ENCODE measurements around the gene LRP1B. TPM values are rescaled to one million over a fixed set of nuclear protein-coding genes. Genes with fewer than 3 reads are reported as not detected.
"Not testable (repeated sequence)": the region's sequence is repeated elsewhere in the genome, so short reads cannot be mapped to it uniquely, and the experiment has no call there.

Gene LRP1B
- total RNA-seq, 1 donor from 2014 or later = not detected

DNA sequence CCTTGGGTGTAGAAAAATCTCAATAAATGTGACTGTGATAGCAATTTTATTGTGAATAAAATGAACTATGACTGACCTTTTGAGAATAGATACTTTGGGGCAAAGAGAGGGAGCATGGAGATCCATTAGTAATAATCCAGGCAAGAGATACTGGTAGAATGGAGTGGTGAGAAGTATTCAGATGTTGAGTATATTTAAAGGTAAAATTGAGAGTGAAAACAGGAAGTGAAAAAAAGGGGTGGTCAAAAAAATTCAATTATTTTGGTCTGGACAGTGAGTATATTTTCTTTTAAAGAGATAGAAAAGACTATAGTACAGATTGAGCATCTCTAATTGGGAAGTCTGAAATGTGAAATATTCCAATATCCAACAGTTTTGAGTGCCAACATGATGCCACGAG is 1835.0 kb downstream of the LRP1B start:
- H3K36me3 Mint-ChIP-seq (ENCODE audit: low read depth) = no peaks in the 10 kb centered on the region
- ChIA-PET POLR2A (no interaction called here), CTCF (no interaction called here)
- no peak overlapping the region for H3K27ac Mint-ChIP-seq
- H3K9me3 Mint-ChIP-seq = peaks cover 5% of the 10 kb centered on the region
- no peak for ATAC-seq (ENCODE audit: low read depth)
- H3K4me1 Mint-ChIP-seq = no peaks in the 10 kb centered on the region
- TF ChIP-seq, protein P1, sequence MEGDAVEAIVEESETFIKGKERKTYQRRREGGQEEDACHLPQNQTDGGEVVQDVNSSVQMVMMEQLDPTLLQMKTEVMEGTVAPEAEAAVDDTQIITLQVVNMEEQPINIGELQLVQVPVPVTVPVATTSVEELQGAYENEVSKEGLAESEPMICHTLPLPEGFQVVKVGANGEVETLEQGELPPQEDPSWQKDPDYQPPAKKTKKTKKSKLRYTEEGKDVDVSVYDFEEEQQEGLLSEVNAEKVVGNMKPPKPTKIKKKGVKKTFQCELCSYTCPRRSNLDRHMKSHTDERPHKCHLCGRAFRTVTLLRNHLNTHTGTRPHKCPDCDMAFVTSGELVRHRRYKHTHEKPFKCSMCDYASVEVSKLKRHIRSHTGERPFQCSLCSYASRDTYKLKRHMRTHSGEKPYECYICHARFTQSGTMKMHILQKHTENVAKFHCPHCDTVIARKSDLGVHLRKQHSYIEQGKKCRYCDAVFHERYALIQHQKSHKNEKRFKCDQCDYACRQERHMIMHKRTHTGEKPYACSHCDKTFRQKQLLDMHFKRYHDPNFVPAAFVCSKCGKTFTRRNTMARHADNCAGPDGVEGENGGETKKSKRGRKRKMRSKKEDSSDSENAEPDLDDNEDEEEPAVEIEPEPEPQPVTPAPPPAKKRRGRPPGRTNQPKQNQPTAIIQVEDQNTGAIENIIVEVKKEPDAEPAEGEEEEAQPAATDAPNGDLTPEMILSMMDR (IDR thresholded peaks at IDR 0.05) = no peak
- DNase-seq = no peak
- no peaks in the 10 kb centered on the region for H3K27me3 Mint-ChIP-seq
- intact Hi-C loops (cut with micrococcal nuclease) = no loop called here
- no peak overlapping the region for H3K4me3 Mint-ChIP-seq

DNA sequence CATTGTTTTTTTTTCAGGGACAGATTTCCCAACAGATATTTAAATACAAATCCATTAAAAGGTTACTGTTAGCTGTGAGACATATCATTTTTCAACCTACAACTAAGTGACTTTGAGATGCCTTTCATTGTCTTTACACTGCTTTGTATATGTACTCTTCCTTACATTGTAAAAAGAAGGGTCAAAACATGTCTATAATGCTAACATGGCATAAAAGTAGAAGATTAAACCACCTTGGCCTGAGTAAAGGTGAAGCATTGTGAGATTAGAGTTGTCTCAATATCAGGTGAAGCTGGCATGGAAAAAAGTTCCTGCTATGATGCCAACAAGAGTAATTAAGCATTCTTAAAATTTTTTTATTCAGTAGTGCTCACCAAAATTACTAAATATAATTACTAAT is 1842.1 kb downstream of the LRP1B start:
- intact Hi-C loops (cut with micrococcal nuclease) = no loop called here
- TF ChIP-seq, protein P1 (IDR thresholded peaks at IDR 0.05) = no peak

DNA sequence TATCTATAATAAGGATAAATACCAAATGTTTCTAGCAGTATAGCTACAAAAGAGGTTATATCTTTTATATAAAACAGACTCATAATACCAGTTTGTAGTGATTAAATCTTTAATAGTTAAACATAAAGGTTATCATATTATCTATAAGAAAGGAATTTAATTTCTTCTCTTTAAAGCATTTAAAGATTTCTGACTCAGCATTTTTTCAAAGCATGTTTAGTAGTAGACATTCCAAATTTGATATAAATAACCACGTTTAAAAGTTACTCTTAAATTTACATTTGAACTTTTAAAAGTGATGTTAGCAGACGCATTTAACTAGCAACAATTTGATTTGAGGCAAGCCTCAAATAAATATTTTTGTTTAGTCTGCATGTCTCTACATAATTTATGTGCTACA is 1842.6 kb downstream of the LRP1B start:
- H3K4me3 Mint-ChIP-seq = no peak overlapping the region
- DNase-seq = no peak
- POLR2A ChIA-PET = no interaction called here
- H3K36me3 Mint-ChIP-seq (ENCODE audit: low read depth) = no peaks in the 10 kb centered on the region
- CTCF ChIA-PET = no interaction called here
- H3K9me3 Mint-ChIP-seq = peaks cover 4% of the 10 kb centered on the region
- ATAC-seq (ENCODE audit: low read depth) = no peak
- no peaks in the 10 kb centered on the region for H3K4me1 Mint-ChIP-seq
- TF ChIP-seq, protein P1 (IDR thresholded peaks at IDR 0.05) = no peak
- no peaks in the 10 kb centered on the region for H3K27me3 Mint-ChIP-seq
- no peak overlapping the region for H3K27ac Mint-ChIP-seq
- intact Hi-C loops (cut with micrococcal nuclease) = no loop called here

More for the DNA sequence above, 1842.1 kb downstream of the LRP1B start:
- H3K27ac Mint-ChIP-seq = no peak overlapping the region
- H3K36me3 Mint-ChIP-seq (ENCODE audit: low read depth) = no peaks in the 10 kb centered on the region
- no peak overlapping the region for H3K4me3 Mint-ChIP-seq
- ATAC-seq (ENCODE audit: low read depth) = no peak
- no peaks in the 10 kb centered on the region for H3K27me3 Mint-ChIP-seq
- no peaks in the 10 kb centered on the region for H3K4me1 Mint-ChIP-seq
- H3K9me3 Mint-ChIP-seq = peaks cover 4% of the 10 kb centered on the region
- ChIA-PET POLR2A (no interaction called here), CTCF (no interaction called here)
- DNase-seq = no peak

DNA sequence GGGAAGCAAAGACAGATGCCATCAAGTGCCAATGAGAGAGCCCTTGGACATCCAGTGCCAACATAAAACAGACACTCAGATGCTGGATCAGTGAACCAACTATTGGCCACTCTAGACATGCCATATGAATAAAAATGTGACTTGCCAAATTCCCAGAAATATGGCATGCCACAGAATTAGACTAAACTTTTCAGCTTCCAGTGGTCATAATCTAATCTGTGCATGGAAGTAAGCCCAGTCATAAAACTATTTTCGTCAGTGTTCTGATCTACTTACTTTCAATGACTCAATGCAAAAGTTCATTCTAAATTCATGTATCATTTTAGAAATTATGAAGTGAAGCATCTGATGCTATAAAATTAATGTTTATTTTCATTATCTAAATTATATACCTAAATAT is 1844.4 kb downstream of the LRP1B start:
- Mint-ChIP-seq H3K4me3 (no peak overlapping the region), H3K36me3 (ENCODE audit: low read depth) (no peaks in the 10 kb centered on the region), H3K9me3 (no peaks in the 10 kb centered on the region), H3K4me1 (no peaks in the 10 kb centered on the region), H3K27ac (no peak overlapping the region), H3K27me3 (no peaks in the 10 kb centered on the region)
- ATAC-seq (ENCODE audit: low read depth) (no peak), DNase-seq (no peak)
- TF ChIP-seq, protein P1 (IDR thresholded peaks at IDR 0.05) = no peak
- ChIA-PET CTCF (no interaction called here), POLR2A (no interaction called here)
- intact Hi-C loops (cut with micrococcal nuclease) = no loop called here

DNA sequence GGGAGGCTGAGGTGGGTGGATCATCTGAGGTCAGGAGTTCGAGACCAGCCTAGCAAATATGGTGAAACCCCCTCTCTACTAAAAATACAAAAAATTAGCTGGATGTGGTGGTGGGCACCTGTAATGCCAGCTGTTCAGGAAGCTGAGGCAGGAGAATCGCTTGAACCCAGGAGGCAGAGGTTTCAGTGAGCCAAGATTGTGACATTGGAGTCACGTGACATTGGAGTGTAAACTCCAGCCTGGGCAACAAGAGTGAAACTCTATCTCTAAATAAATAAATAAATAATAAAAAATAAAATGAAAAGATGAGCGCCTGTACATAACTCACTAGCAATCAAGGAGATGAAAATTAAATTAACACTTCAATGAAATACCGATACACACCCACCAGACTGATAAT is 1853.5 kb downstream of the LRP1B start:
- CTCF ChIA-PET; H3K4me1 Mint-ChIP-seq; intact Hi-C loops (cut with micrococcal nuclease); DNase-seq; H3K27ac Mint-ChIP-seq; H3K27me3 Mint-ChIP-seq; H3K36me3 Mint-ChIP-seq (ENCODE audit: low read depth); H3K9me3 Mint-ChIP-seq; POLR2A ChIA-PET; ATAC-seq (ENCODE audit: low read depth); H3K4me3 Mint-ChIP-seq: not testable (repeated sequence)

DNA sequence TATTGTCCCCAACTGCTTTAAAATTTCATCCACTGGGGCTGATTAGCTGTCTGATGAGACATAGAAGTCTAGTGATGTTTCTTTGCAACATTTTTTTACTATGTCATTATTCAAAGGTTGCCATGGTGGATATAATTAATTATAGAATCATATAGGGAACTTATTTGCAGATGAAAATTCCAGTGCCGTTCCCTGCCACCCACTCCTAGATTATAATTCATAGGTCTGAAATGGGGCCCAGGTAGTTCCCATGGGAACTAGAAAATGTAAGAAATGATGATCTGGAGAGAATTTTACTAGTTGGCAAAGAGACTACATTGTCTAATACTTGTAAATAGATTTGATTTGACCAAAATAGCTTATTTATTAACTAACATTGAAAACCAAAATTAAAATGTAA is 1854.2 kb downstream of the LRP1B start:
- Mint-ChIP-seq H3K9me3 (peaks cover 5% of the 10 kb centered on the region), H3K4me3 (no peak overlapping the region), H3K36me3 (ENCODE audit: low read depth) (no peaks in the 10 kb centered on the region), H3K27me3 (no peaks in the 10 kb centered on the region), H3K4me1 (no peaks in the 10 kb centered on the region), H3K27ac (no peak overlapping the region)
- DNase-seq = no peak
- ChIA-PET CTCF (no interaction called here), POLR2A (no interaction called here)
- no peak for ATAC-seq (ENCODE audit: low read depth)
- TF ChIP-seq, protein P1 (IDR thresholded peaks at IDR 0.05) = no peak
- intact Hi-C loops (cut with micrococcal nuclease) = no loop called here

Data from activated B cell treated with CpG ODN at 0.5 μM for 24 hours (primary cell).